ENCODE measurements around the gene ALK. TPM values are rescaled to one million over a fixed set of nuclear protein-coding genes. Genes with fewer than 3 reads are reported as not detected.

The ALK gene
- total RNA-seq, 4 donors from 2014 or later: 0.83 to 1.6 (median 1.2) TPM

DNA sequence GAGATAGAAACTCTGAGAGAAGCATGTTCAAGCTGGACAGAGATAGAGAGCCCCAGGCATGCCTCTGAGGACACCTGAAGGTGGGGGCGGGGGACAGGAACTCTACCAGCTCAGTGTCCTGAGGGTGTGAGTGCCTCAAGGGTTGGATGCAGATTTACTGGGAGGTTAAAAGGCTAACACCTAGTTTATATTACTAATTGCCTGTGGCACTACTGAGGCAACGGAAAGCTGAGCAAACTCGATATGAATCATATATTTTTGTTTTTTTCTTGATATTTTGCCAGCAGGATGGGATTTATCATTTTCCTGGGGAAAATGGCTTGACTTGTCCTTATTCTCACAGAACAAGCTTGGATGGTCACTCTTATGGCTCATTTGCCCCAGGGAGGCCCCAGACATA is 319.5 kb downstream of the ALK start:
- no peaks in the 10 kb centered on the region for H3K4me1 ChIP-seq
- H3K27ac ChIP-seq (replicated peaks in 1 of 4): no peak overlapping the region
- DNase-seq (ENCODE audit: extremely low spot score): no peak
- intact Hi-C loops (cut with DNase I): no loop called here
- no peaks in the 10 kb centered on the region for H3K9me3 ChIP-seq
- 76% methylated on average over 3 of the region's 3 CpGs for WGBS
- no peak overlapping the region for H3K4me3 ChIP-seq
- TF ChIP-seq POLR2A (IDR thresholded peaks at IDR 0.05; ENCODE audit: low read depth) (no peak), POLR2AphosphoS5 (IDR thresholded peaks at IDR 0.05) (no peak)
- TF ChIP-seq, protein P1, sequence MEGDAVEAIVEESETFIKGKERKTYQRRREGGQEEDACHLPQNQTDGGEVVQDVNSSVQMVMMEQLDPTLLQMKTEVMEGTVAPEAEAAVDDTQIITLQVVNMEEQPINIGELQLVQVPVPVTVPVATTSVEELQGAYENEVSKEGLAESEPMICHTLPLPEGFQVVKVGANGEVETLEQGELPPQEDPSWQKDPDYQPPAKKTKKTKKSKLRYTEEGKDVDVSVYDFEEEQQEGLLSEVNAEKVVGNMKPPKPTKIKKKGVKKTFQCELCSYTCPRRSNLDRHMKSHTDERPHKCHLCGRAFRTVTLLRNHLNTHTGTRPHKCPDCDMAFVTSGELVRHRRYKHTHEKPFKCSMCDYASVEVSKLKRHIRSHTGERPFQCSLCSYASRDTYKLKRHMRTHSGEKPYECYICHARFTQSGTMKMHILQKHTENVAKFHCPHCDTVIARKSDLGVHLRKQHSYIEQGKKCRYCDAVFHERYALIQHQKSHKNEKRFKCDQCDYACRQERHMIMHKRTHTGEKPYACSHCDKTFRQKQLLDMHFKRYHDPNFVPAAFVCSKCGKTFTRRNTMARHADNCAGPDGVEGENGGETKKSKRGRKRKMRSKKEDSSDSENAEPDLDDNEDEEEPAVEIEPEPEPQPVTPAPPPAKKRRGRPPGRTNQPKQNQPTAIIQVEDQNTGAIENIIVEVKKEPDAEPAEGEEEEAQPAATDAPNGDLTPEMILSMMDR (IDR thresholded peaks at IDR 0.05): no peak
- H3K36me3 ChIP-seq: no peaks in the 10 kb centered on the region
- no peaks in the 10 kb centered on the region for H3K27me3 ChIP-seq

DNA sequence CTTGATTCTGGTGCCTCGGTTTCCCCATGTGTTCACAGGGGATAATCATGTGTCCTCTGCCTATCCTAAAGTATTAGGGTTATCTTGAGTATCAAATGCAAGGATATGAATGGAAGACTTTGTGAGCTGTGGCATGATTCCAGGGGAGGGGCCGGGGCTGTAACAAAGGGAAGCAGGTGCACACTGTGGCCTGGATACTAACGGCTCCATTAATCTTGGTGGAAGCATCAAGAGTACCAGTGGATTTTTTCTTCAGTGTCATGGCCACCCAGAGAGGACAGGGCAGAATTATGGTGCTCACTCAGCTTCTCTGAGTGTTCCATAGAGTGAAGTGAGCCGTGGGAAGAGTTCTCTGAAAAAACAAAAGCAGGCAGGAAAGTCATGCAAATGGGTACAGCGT is 320.1 kb downstream of the ALK start:
- Histone ChIP-seq H3K27me3 (no peaks in the 10 kb centered on the region), H3K9me3 (no peaks in the 10 kb centered on the region), H3K4me3 (no peak overlapping the region), H3K27ac (replicated peaks in 1 of 4) (no peak overlapping the region), H3K4me1 (no peaks in the 10 kb centered on the region), H3K36me3 (no peaks in the 10 kb centered on the region)
- intact Hi-C loops (cut with DNase I): no loop called here
- WGBS: 83% methylated on average over 5 of the region's 5 CpGs
- TF ChIP-seq POLR2AphosphoS5 (IDR thresholded peaks at IDR 0.05) (no peak), POLR2A (IDR thresholded peaks at IDR 0.05; ENCODE audit: low read depth) (no peak)
- DNase-seq (ENCODE audit: extremely low spot score): no peak

- H3K9me3 ChIP-seq: no peaks in the 10 kb centered on the region
- no peaks in the 10 kb centered on the region for H3K27me3 ChIP-seq
- WGBS: 91% methylated on average over 4 of the region's 4 CpGs
- no peaks in the 10 kb centered on the region for H3K4me1 ChIP-seq
- TF ChIP-seq POLR2A (IDR thresholded peaks at IDR 0.05; ENCODE audit: low read depth) (no peak), POLR2AphosphoS5 (IDR thresholded peaks at IDR 0.05) (no peak), EP300 (IDR thresholded peaks at IDR 0.05) (no peak)
- TF ChIP-seq, protein P1 (IDR thresholded peaks at IDR 0.05): no peak
- H3K4me3 ChIP-seq: no peak overlapping the region
- no peaks in the 10 kb centered on the region for H3K36me3 ChIP-seq
- no peak overlapping the region for H3K27ac ChIP-seq (replicated peaks in 1 of 4)
- DNase-seq (ENCODE audit: extremely low spot score): no peak
- intact Hi-C loops (cut with DNase I): no loop called here
Observed at GRCh38 chr2:29599946-29600345, 321.4 kb downstream of the ALK start.

DNA sequence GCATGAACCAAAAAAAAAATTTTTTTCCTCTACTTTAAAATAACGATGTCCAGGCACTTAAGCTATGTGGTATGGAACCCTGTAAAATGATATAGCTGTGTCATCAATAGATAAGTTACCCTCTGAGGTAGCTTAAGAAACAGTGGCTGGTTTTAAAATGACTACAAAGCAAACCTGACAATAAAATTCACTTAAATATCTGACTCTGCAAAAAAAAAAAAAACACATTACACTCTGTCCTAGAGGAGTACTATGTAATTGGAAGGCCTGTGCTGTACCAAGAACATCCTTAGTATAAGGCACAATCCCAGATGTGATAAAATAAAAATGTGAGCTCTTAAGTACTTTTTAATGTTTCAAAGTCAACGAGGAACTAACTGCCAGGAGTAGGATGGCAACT is 322.4 kb downstream of the ALK start:
- 75% methylated on average over 2 of the region's 2 CpGs for WGBS
- H3K4me3 ChIP-seq: no peak overlapping the region

GRCh38 chr2:29597035-29597434 is 324.4 kb downstream of the ALK start:
- no peak overlapping the region for H3K27ac ChIP-seq (replicated peaks in 1 of 4)
- H3K4me1 ChIP-seq: no peaks in the 10 kb centered on the region
- H3K27me3 ChIP-seq: no peaks in the 10 kb centered on the region
- no peaks in the 10 kb centered on the region for H3K36me3 ChIP-seq
- H3K9me3 ChIP-seq: no peaks in the 10 kb centered on the region
- no peak overlapping the region for H3K4me3 ChIP-seq
- no peak for TF ChIP-seq POLR2AphosphoS5 (IDR thresholded peaks at IDR 0.05)
- no peak for TF ChIP-seq EP300 (IDR thresholded peaks at IDR 0.05)
- WGBS: 85% methylated on average over 5 of the region's 5 CpGs
- no peak for DNase-seq (ENCODE audit: extremely low spot score)
- intact Hi-C loops (cut with DNase I): no loop called here

More for the DNA sequence above, 322.4 kb downstream of the ALK start:
- no peak for DNase-seq (ENCODE audit: extremely low spot score)
- Histone ChIP-seq H3K36me3 (no peaks in the 10 kb centered on the region), H3K4me1 (no peaks in the 10 kb centered on the region), H3K27me3 (no peaks in the 10 kb centered on the region), H3K27ac (replicated peaks in 1 of 4) (no peak overlapping the region), H3K9me3 (no peaks in the 10 kb centered on the region)
- TF ChIP-seq EP300 (IDR thresholded peaks at IDR 0.05): no peak
- intact Hi-C loops (cut with DNase I): no loop called here

DNA sequence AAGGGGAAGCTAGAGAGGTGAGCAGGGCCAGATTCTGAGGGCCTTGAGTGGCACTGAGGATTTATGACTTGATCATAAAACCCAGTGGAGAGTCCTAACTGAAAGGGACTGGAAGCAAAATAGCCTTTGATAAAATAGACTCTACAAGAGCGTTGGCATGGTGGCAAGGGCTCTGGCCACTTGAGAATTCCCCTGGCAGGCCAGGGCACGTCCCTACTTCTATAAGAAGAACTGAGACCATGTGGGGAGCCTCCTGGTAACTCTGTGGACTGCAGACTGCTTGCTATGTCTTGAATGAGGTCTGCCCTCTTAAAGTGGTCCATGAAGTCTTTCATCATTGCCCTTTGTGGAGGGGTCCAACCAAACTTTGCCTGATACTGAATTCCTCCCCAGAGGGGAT is 324.8 kb downstream of the ALK start:
- Histone ChIP-seq H3K4me1 (no peaks in the 10 kb centered on the region), H3K27me3 (no peaks in the 10 kb centered on the region), H3K9me3 (no peaks in the 10 kb centered on the region), H3K36me3 (no peaks in the 10 kb centered on the region), H3K27ac (replicated peaks in 1 of 4) (no peak overlapping the region), H3K4me3 (no peak overlapping the region)
- intact Hi-C loops (cut with DNase I): no loop called here
- TF ChIP-seq POLR2A (IDR thresholded peaks at IDR 0.05; ENCODE audit: low read depth): no peak
- TF ChIP-seq EP300 (IDR thresholded peaks at IDR 0.05): no peak
- TF ChIP-seq, protein P1 (IDR thresholded peaks at IDR 0.05): no peak
- TF ChIP-seq POLR2AphosphoS5 (IDR thresholded peaks at IDR 0.05): no peak
- DNase-seq (ENCODE audit: extremely low spot score): no peak
- 71% methylated on average over 2 of the region's 2 CpGs for WGBS

All from esophagus muscularis mucosa (tissue), 4 donors.